ENCODE results near the gene CYYR1. TPM values are rescaled to one million over a fixed set of nuclear protein-coding genes. Genes with fewer than 3 reads are reported as not detected.

Gene CYYR1
- total RNA-seq, 1 experiment from 2014 or later, result 13.6 TPM

- H2AK5ac ChIP-seq (ENCODE audit: insufficient read length, low read length), result no peak overlapping the region
Measured at GRCh38 chr21:26512664-26513063, 60.4 kb downstream of the CYYR1 start.

More at GRCh38 chr21:26512664-26513063, 60.4 kb downstream of the CYYR1 start:
- no peaks in the 10 kb centered on the region; a peak in 1 of 5 replicates for H3K9me3 Mint-ChIP-seq
- H3K36me3 Mint-ChIP-seq (ENCODE audit: insufficient read depth in 1 of 3, low read depth in 3 of 3), result peaks cover 0 to under 1% (median under 1%) of the 10 kb centered on the region in 3 experiments; a peak in 1 of 7 replicates
- no peaks in the 10 kb centered on the region for H4K20me1 ChIP-seq (ENCODE audit: control insufficient read depth, insufficient read depth, insufficient read length)
- no peak overlapping the region for H3K27ac ChIP-seq (ENCODE audit: insufficient read length, low read depth, low read length)
- H3K27ac Mint-ChIP-seq, result peak overlapping the region in 2 of 3 experiments; percentile 3 to 13; a peak in 3 of 7 replicates
- no peak overlapping the region for H4K8ac ChIP-seq (replicated peaks; ENCODE audit: insufficient read length, low read depth, low read length)
- H4K5ac ChIP-seq (ENCODE audit: insufficient read length, low read depth, low read length), result no peak overlapping the region
- TF ChIP-seq CTCF (conservative IDR thresholded peaks at IDR 0.05), result no peak
- H2BK5ac ChIP-seq (ENCODE audit: insufficient read length, low read length), result no peak overlapping the region
- no peak overlapping the region for H3K18ac ChIP-seq (ENCODE audit: insufficient read length, low read depth, low read length)
- H2BK20ac ChIP-seq (ENCODE audit: low read depth, low read length, poor library complexity, severe bottlenecking), result no peak overlapping the region
- H3K23me2 ChIP-seq (ENCODE audit: insufficient read length, low read depth, low read length, poor library complexity, severe bottlenecking), result no peaks in the 10 kb centered on the region
- H3K4me1 ChIP-seq (ENCODE audit: insufficient read depth, low read length), result peaks cover 9% of the 10 kb centered on the region; the same call in 1 of the 2 replicates
- no peak overlapping the region for H2AFZ ChIP-seq (ENCODE audit: low read length)
- H3T11ph ChIP-seq (ENCODE audit: low read length), result no peak overlapping the region
- H3K27me3 Mint-ChIP-seq (ENCODE audit: low read depth), result no peaks in the 10 kb centered on the region
- no peaks in the 10 kb centered on the region for H3K27me3 ChIP-seq (ENCODE audit: insufficient read depth, low read length)
- no peak for DNase-seq
- H3K9me3 ChIP-seq (ENCODE audit: control insufficient read depth, low read depth, low read length), result no peaks in the 10 kb centered on the region
- no peak overlapping the region for H2BK15ac ChIP-seq (ENCODE audit: low read depth, low read length)
- no peaks in the 10 kb centered on the region for H3K79me1 ChIP-seq (ENCODE audit: insufficient read depth, low read depth, low read length, poor library complexity, severe bottlenecking)
- H2BK120ac ChIP-seq (ENCODE audit: low read depth, low read length, poor library complexity, severe bottlenecking), result no peak overlapping the region
- WGBS (ENCODE audit: extremely low coverage, insufficient read length, low lambda C conversion rate), result no CpG with 5 or more reads among the region's 5 CpGs
- H3K4me2 ChIP-seq (ENCODE audit: insufficient read depth, insufficient read length, low read length), result no peak overlapping the region
- H3K4me1 Mint-ChIP-seq, result peaks cover 15 to 20% of the 10 kb centered on the region in 2 experiments
- no peaks in the 10 kb centered on the region for H3K79me2 ChIP-seq (ENCODE audit: insufficient read depth, low read length)
- H2BK12ac ChIP-seq (ENCODE audit: insufficient read length, low read depth, low read length), result no peak overlapping the region
- H3K4me3 Mint-ChIP-seq, result no peak overlapping the region; a peak in 1 of 5 replicates
- no peak overlapping the region for H3K4ac ChIP-seq (ENCODE audit: low read depth, low read length)
- peak overlapping the region; percentile 13; the same call in 1 of the 2 replicates for H3K14ac ChIP-seq (ENCODE audit: insufficient read depth, low read length)
- no peak overlapping the region for H3K23ac ChIP-seq (ENCODE audit: insufficient read length, low read depth, low read length)
- no peak overlapping the region for H4K91ac ChIP-seq (ENCODE audit: insufficient read length, low read depth, low read length)
- no peak overlapping the region for H3K56ac ChIP-seq (ENCODE audit: insufficient read length, low read depth, low read length)
- no peak overlapping the region for H3K9ac ChIP-seq (ENCODE audit: extremely low read depth, insufficient read length, low read length)
